HepG2 (cell line): ENCODE data around the gene LAMA5. TPM values are rescaled to one million over a fixed set of nuclear protein-coding genes. Genes with fewer than 3 reads are reported as not detected.

Experiments used
- ATAC-seq: fragments of 200-7000 bp; cut with Tn5 transposase; 3 replicates; pipeline ENCODE4 v1.9.1; 2020; ENCODE audit warnings: mild to moderate bottlenecking, moderate library complexity
- BruUV-seq: library from RNA; stranded (reverse); fragments of 400-500 nt; replicated peaks from 2 replicates; lab custom pipeline; 2021; lab: Mats Ljungman, UMichigan
- CTCF ChIA-PET: fragments of 300-600 bp; formaldehyde crosslinking; extraction: SDS; loops from one replicate; lab custom pipeline; 2021; ENCODE audit warnings: low total read pairs, inconsistent platforms, low intra/inter-chr PET ratio; lab: Yijun Ruan, JAX
- POLR2A ChIA-PET: fragments of 350-600 bp; sonication (Branson Sonifier 250); formaldehyde crosslinking; loops from one replicate; lab custom pipeline; 2020; ENCODE audit warnings: antibody characterized with exemption, inconsistent platforms; lab: Yijun Ruan, JAX
- DNase-seq: peaks from one replicate; pipeline ENCODE4 v3.0.0-alpha.2; 2015; ENCODE audit warnings: low spot score
- FAIRE-seq: peaks from 3 replicates; lab custom pipeline; 2011; peaks lifted over from hg19 to GRCh38; lab: Jason Lieb, UNC
- H2AFZ ChIP-seq: one replicate; pipeline ENCODE4 v1.6.1; 2011; ENCODE audit warnings: low read length, inconsistent platforms
- H3K27ac ChIP-seq: fragments of 300-600 bp; 3 replicates; pipeline ENCODE4 v1.8.0; 2011; ENCODE audit warnings: mixed run types, mild to moderate bottlenecking, mixed read lengths, low read length, inconsistent platforms; ENCODE audit not compliant: insufficient read depth; ENCODE audit errors: extremely low read length
- H3K27me3 ChIP-seq, 2 experiments: fragments of 200-600 bp in 1 of 2; 2 replicates in 1 of 2; 3 replicates in 1 of 2; pipeline versions ENCODE4 v1.6.0 to v1.8.0; 2011; ENCODE audit warnings: low read length in 2 of 2, mild to moderate bottlenecking in 2 of 2, moderate library complexity in 2 of 2, inconsistent platforms in 1 of 2; ENCODE audit not compliant: insufficient read depth in 2 of 2, control insufficient read depth in 1 of 2
- H3K36me3 ChIP-seq, 2 experiments: fragments of 200-600 bp in 1 of 2; replicated peaks in 1 of 2; 2 replicates in 1 of 2; 3 replicates in 1 of 2; pipeline versions ENCODE4 v1.5.1 to v1.8.0; 2011; ENCODE audit warnings: low read length in 2 of 2, inconsistent platforms in 1 of 2; ENCODE audit not compliant: insufficient read depth in 2 of 2, control insufficient read depth in 1 of 2
- H3K4me1 ChIP-seq: 2 replicates; pipeline ENCODE4 v1.5.1; 2012; ENCODE audit warnings: low read length, inconsistent platforms; ENCODE audit not compliant: insufficient read depth
- H3K4me2 ChIP-seq: 2 replicates; pipeline ENCODE4 v1.6.0; 2011; ENCODE audit warnings: low read depth, low read length, inconsistent platforms
- H3K4me3 ChIP-seq, 3 experiments: fragments of 200-600 bp in 1 of 3; sonication (generic), shearing (Covaris generic) in 1 of 3; replicated peaks in 1 of 3; 2 replicates each; pipeline ENCODE4 v1.5.1; 2011 to 2016; ENCODE audit warnings: low read length in 3 of 3, inconsistent platforms in 2 of 3, low read depth in 2 of 3, mild to moderate bottlenecking in 2 of 3, control low read depth in 1 of 3, mixed read lengths in 1 of 3; ENCODE audit not compliant: insufficient read depth in 1 of 3
- H3K79me2 ChIP-seq: one replicate; pipeline ENCODE4 v1.6.1; 2011; ENCODE audit warnings: low read length, inconsistent platforms; ENCODE audit not compliant: insufficient read depth
- H3K9ac ChIP-seq: 2 replicates; pipeline ENCODE4 v1.6.0; 2011; ENCODE audit warnings: mild to moderate bottlenecking, low read depth, low read length, inconsistent platforms; ENCODE audit not compliant: insufficient read depth
- H3K9me3 ChIP-seq: 2 replicates; pipeline ENCODE4 v1.5.1; 2012; ENCODE audit warnings: mild to moderate bottlenecking, low read length
- H4K20me1 ChIP-seq: 2 replicates; pipeline ENCODE4 v1.6.0; 2011; ENCODE audit warnings: inconsistent platforms, mild to moderate bottlenecking, low read length, moderate library complexity; ENCODE audit not compliant: insufficient read depth
- AKAP8 ChIP-seq: sonication (generic); formaldehyde crosslinking; IDR thresholded peaks from 2 replicates; pipeline ENCODE4 v1.5.1; 2020; ENCODE audit warnings: mild to moderate bottlenecking, missing genetic modification reagents
- ARID2 ChIP-seq: sonication (generic); formaldehyde crosslinking; IDR thresholded peaks from 2 replicates; pipeline ENCODE4 v1.8.1; 2022; ENCODE audit warnings: mild to moderate bottlenecking, missing genetic modification reagents, borderline replicate concordance
- MTA1 ChIP-seq: sonication (generic); formaldehyde crosslinking; IDR thresholded peaks from 2 replicates; pipeline ENCODE4 v1.4.0; 2020; ENCODE audit warnings: missing genetic modification reagents, mild to moderate bottlenecking, borderline replicate concordance
- MXI1 ChIP-seq: IDR thresholded peaks from 3 replicates; pipeline ENCODE4 v1.6.1; 2012; ENCODE audit warnings: low read depth, low read length, inconsistent platforms, borderline replicate concordance
- SOX13 ChIP-seq, 3 experiments: fragments of 450-650 bp in 1 of 3; sonication (generic) in 1 of 3; formaldehyde crosslinking in 1 of 3; IDR thresholded peaks in 2 of 3; conservative IDR thresholded peaks in 1 of 3; 2 replicates each; pipeline versions ENCODE4 v1.5.0 to v1.6.1; 2016 to 2020; ENCODE audit warnings: antibody characterized with exemption in 1 of 3, mild to moderate bottlenecking in 1 of 3, missing compliant biosample characterization in 1 of 3, missing genetic modification reagents in 1 of 3, moderate library complexity in 1 of 3
- ZIK1 ChIP-seq: sonication (generic); formaldehyde crosslinking; IDR thresholded peaks from 2 replicates; pipeline ENCODE4 v1.5.0; 2020; ENCODE audit warnings: mild to moderate bottlenecking, low read depth, missing genetic modification reagents, borderline replicate concordance
- ZNF17 ChIP-seq: sonication (generic); formaldehyde crosslinking; IDR thresholded peaks from 2 replicates; pipeline ENCODE4 v1.5.0; 2020; ENCODE audit warnings: mild to moderate bottlenecking, missing genetic modification reagents
- ZNF230 ChIP-seq: sonication (generic); formaldehyde crosslinking; IDR thresholded peaks from 2 replicates; pipeline ENCODE4 v1.4.0; 2020; ENCODE audit warnings: mild to moderate bottlenecking, missing genetic modification reagents
- ZNF251 ChIP-seq: sonication (generic); formaldehyde crosslinking; IDR thresholded peaks from 2 replicates; pipeline ENCODE4 v1.9.0; 2021; ENCODE audit warnings: mild to moderate bottlenecking, missing genetic modification reagents
- ZNF333 ChIP-seq: sonication (generic); formaldehyde crosslinking; IDR thresholded peaks from 2 replicates; pipeline ENCODE4 v1.4.0; 2020; ENCODE audit warnings: mild to moderate bottlenecking, missing genetic modification reagents, borderline replicate concordance
- ZNF335 ChIP-seq: sonication (generic); formaldehyde crosslinking; IDR thresholded peaks from 2 replicates; pipeline ENCODE4 v1.4.0; 2020; ENCODE audit warnings: missing genetic modification reagents
- ZNF343 ChIP-seq: sonication (generic); formaldehyde crosslinking; IDR thresholded peaks from 2 replicates; pipeline ENCODE4 v1.4.0; 2020; ENCODE audit warnings: mild to moderate bottlenecking, missing genetic modification reagents
- ZNF350 ChIP-seq: sonication (generic); formaldehyde crosslinking; IDR thresholded peaks from 2 replicates; pipeline ENCODE4 v1.4.0; 2020; ENCODE audit warnings: mild to moderate bottlenecking, low read depth, missing genetic modification reagents, borderline replicate concordance
- ZNF468 ChIP-seq: sonication (generic); formaldehyde crosslinking; IDR thresholded peaks from 2 replicates; pipeline ENCODE4 v1.8.0; 2022; ENCODE audit warnings: mild to moderate bottlenecking, moderate library complexity, missing genetic modification reagents
- ZNF572 ChIP-seq: sonication (generic); formaldehyde crosslinking; IDR thresholded peaks from 2 replicates; pipeline ENCODE4 v1.5.1; 2020; ENCODE audit warnings: mild to moderate bottlenecking, missing genetic modification reagents
- ZNF598 ChIP-seq: sonication (generic); formaldehyde crosslinking; IDR thresholded peaks from 2 replicates; pipeline ENCODE4 v1.5.1; 2020; ENCODE audit warnings: mild to moderate bottlenecking, missing genetic modification reagents, borderline replicate concordance
- ZNF614 ChIP-seq: IDR thresholded peaks from 2 replicates; pipeline ENCODE4 v1.6.1; 2018; ENCODE audit warnings: missing biosample characterization, missing genetic modification reagents, inconsistent platforms, borderline replicate concordance
- WGBS: methylation state at CpG from one replicate; pipeline ENCODE4 v1.1.6; 2017; ENCODE audit warnings: low lambda C conversion rate; 5-methylcytosine and 5-hydroxymethylcytosine counted together
- in situ Hi-C: cut with HindIII; loops from 2 replicates; pipeline ENCODE4 v1.10.0; 2017; ENCODE audit warnings: low pct_unique_long_range_greater_than_20kb; ENCODE audit not compliant: extremely low pct_ligation_motif_present
- intact Hi-C: fragments of 100-400 bp; cut with micrococcal nuclease; formaldehyde crosslinking; loops from one replicate; pipeline ENCODE4 v1.10.0; 2022; ENCODE audit not compliant: unreplicated experiment
- polyA plus RNA-seq, 8 experiments: library from polyadenylated mRNA; depleted of rRNA in 3 of 8; stranded (reverse) in 7 of 8; unstranded in 1 of 8; fragments of >200 nt; fragmentation: Illumina TruSeq in 4 of 8; extraction: Trizol in 4 of 8; gene quantifications; 2 replicates each; pipeline versions ENCODE4 v1.2.1 to v1.2.3, GENCODE V29; 2011 to 2016; ENCODE audit warnings: low read depth in 4 of 8, missing spikeins in 1 of 8, mixed read lengths in 1 of 8; ENCODE audit not compliant: insufficient read depth in 1 of 8
- total RNA-seq, 5 experiments: library from RNA; depleted of rRNA; stranded (reverse); fragments of >200 nt; fragmentation: Illumina TruSeq; extraction: Trizol; gene quantifications; 2 replicates each; pipeline ENCODE4 v1.2.3, GENCODE V29; 2016; ENCODE audit warnings: low read depth in 1 of 5
- TF ChIP-seq, protein P1 (sequence below): sonication (generic); formaldehyde crosslinking; IDR thresholded peaks from 2 replicates; pipeline ENCODE4 v1.4.0; 2020; ENCODE audit warnings: missing genetic modification reagents, mild to moderate bottlenecking, borderline replicate concordance
- TF ChIP-seq, protein P2 (sequence below): sonication (generic); formaldehyde crosslinking; IDR thresholded peaks from 2 replicates; pipeline ENCODE4 v1.9.0; 2022; ENCODE audit warnings: low read depth, missing genetic modification reagents
- TF ChIP-seq, protein P3 (sequence below): sonication (generic); formaldehyde crosslinking; IDR thresholded peaks from 2 replicates; pipeline ENCODE4 v1.8.1; 2023; ENCODE audit warnings: missing genetic modification reagents, mild to moderate bottlenecking, borderline replicate concordance
- TF ChIP-seq, protein P4 (sequence below): sonication (generic); formaldehyde crosslinking; IDR thresholded peaks from 2 replicates; pipeline ENCODE4 v1.5.1; 2020; ENCODE audit warnings: mild to moderate bottlenecking, moderate library complexity, missing genetic modification reagents

Gene LAMA5
- total and polyA plus RNA-seq, 2 of the 13 experiments (the other 11 are each of a cell fraction or from before 2014, with no cell fraction given): 21.0 to 44.7 TPM

DNA sequence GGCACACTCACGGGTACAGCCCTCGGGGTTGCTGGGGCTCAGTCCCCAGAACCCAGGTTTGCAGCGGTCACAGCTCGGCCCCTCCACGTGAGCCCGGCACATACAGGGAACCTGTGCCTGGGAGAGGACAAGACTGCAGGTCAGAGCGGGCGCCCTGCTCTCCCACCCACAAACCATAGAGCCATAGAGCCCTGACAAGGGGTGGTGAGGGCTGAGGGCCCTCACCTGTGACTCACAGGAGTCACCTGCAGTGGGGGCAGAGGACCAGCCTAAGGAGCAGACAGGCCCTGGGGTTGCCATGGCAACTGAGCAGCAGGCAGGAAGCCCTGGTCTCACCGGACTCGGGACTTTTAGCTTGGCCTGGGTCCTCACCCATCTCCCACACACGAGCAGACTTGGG is 30.8 kb downstream of the LAMA5 start:
- POLR2A ChIA-PET: no interaction called here
- FAIRE-seq (no peak), DNase-seq (no peak), ATAC-seq (no peak)
- WGBS: 98% methylated on average over 9 of the region's 11 CpGs
- Histone ChIP-seq H3K9ac (no peak overlapping the region), H3K36me3 (peaks cover 60 to 83% of the 10 kb centered on the region in 2 experiments), H2AFZ (no peak overlapping the region), H3K4me3 (no peak overlapping the region), H3K4me2 (no peak overlapping the region), H4K20me1 (no peaks in the 10 kb centered on the region; the same call in 1 of the 2 replicates), H3K4me1 (peaks cover 9% of the 10 kb centered on the region; the same call in 1 of the 2 replicates), H3K9me3 (no peaks in the 10 kb centered on the region), H3K27ac (no peak overlapping the region), H3K79me2 (no peaks in the 10 kb centered on the region), H3K27me3 (no peaks in the 10 kb centered on the region)
- intact Hi-C loops (no loop called here), in situ Hi-C loops (no loop called here)
- no TSS peak for BruUV-seq
- CTCF ChIA-PET: no interaction called here
- TF ChIP-seq, protein P1, sequence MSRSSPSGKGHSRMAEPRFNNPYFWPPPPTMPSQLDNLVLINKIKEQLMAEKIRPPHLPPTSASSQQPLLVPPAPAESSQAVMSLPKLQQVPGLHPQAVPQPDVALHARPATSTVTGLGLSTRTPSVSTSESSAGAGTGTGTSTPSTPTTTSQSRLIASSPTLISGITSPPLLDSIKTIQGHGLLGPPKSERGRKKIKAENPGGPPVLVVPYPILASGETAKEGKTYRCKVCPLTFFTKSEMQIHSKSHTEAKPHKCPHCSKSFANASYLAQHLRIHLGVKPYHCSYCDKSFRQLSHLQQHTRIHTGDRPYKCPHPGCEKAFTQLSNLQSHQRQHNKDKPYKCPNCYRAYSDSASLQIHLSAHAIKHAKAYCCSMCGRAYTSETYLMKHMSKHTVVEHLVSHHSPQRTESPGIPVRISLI (CRISPR knock-in tag): no peak
- no peak for TF ChIP-seq ZNF251
- no peak for TF ChIP-seq ZNF333
- 0 out of 3 replicates have a peak, but pooled peaks have one; percentile 17 for TF ChIP-seq MXI1
- TF ChIP-seq ZNF598 (CRISPR knock-in tag): no peak
- TF ChIP-seq SOX13 (IDR thresholded peaks at IDR 0.05): no peak
- TF ChIP-seq SOX13 (CRISPR knock-in tag; conservative IDR thresholded peaks at IDR 0.05 in 1 of 2, IDR thresholded peaks at IDR 0.05 in 1 of 2): no peak
- TF ChIP-seq ZNF17 (CRISPR knock-in tag): no peak
- TF ChIP-seq, protein P2, sequence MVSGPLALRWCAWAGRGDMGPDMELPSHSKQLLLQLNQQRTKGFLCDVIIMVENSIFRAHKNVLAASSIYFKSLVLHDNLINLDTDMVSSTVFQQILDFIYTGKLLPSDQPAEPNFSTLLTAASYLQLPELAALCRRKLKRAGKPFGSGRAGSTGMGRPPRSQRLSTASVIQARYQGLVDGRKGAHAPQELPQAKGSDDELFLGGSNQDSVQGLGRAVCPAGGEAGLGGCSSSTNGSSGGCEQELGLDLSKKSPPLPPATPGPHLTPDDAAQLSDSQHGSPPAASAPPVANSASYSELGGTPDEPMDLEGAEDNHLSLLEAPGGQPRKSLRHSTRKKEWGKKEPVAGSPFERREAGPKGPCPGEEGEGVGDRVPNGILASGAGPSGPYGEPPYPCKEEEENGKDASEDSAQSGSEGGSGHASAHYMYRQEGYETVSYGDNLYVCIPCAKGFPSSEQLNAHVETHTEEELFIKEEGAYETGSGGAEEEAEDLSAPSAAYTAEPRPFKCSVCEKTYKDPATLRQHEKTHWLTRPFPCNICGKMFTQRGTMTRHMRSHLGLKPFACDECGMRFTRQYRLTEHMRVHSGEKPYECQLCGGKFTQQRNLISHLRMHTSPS: no peak
- TF ChIP-seq ZNF614 (CRISPR knock-in tag): no peak
- TF ChIP-seq ZNF468 (CRISPR knock-in tag): no peak
- no peak for TF ChIP-seq ZIK1 (CRISPR knock-in tag)
- no peak for TF ChIP-seq ZNF572 (CRISPR knock-in tag)
- TF ChIP-seq ZNF343 (CRISPR knock-in tag): no peak
- no peak for TF ChIP-seq ZNF230 (CRISPR knock-in tag)
- TF ChIP-seq, protein P3, sequence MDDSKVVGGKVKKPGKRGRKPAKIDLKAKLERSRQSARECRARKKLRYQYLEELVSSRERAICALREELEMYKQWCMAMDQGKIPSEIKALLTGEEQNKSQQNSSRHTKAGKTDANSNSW: no peak
- no peak for TF ChIP-seq ZNF335 (CRISPR knock-in tag)
- TF ChIP-seq AKAP8 (CRISPR knock-in tag): no peak
- TF ChIP-seq ZNF350 (CRISPR knock-in tag): no peak
- TF ChIP-seq, protein P4, sequence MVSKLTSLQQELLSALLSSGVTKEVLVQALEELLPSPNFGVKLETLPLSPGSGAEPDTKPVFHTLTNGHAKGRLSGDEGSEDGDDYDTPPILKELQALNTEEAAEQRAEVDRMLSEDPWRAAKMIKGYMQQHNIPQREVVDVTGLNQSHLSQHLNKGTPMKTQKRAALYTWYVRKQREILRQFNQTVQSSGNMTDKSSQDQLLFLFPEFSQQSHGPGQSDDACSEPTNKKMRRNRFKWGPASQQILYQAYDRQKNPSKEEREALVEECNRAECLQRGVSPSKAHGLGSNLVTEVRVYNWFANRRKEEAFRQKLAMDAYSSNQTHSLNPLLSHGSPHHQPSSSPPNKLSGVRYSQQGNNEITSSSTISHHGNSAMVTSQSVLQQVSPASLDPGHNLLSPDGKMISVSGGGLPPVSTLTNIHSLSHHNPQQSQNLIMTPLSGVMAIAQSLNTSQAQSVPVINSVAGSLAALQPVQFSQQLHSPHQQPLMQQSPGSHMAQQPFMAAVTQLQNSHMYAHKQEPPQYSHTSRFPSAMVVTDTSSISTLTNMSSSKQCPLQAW (CRISPR knock-in tag): no peak
- 0 out of 2 replicates have a peak, but pooled peaks have one; percentile 9 for TF ChIP-seq MTA1
- TF ChIP-seq ARID2 (CRISPR knock-in tag): no peak
